HG03060 (cell line): Measurements from ENCODE around the gene VEGFB.

Experiments used
- ATAC-seq: cut with Tn5 transposase; IDR thresholded peaks from one replicate; pipeline ENCODE4 v1.9.1; 2021; ENCODE audit warnings: low read depth, moderate number of reproducible peaks; ENCODE audit not compliant: unreplicated experiment

Gene VEGFB

GRCh38 chr11:64233913-64234586 lies at the start of gene VEGFB:
Gene VEGFB, plus strand, starts transcription at chr11:64234584. Its CDS starts 250 bp downstream, at chr11:64234834.
- ATAC-seq: no peak

- ATAC-seq: peak; percentile 9
Observed at GRCh38 chr11:64185175-64185692, 49.1 kb upstream of the VEGFB start.

- peak; percentile 79 for ATAC-seq
Observed at GRCh38 chr11:64185693-64186491, 48.5 kb upstream of the VEGFB start, which contains the start of gene STIP1. Gene STIP1, plus strand, starts transcription at chr11:64186171. Its CDS starts 91 bp downstream, at chr11:64186262.

GRCh38 chr11:64186492-64187165 lies 47.8 kb upstream of the VEGFB start:
- ATAC-seq: no peak

- ATAC-seq: no peak
Observed at GRCh38 chr11:64192434-64192833, 42.0 kb upstream of the VEGFB start.

- ATAC-seq: no peak
Observed at GRCh38 chr11:64196626-64197025, 37.8 kb upstream of the VEGFB start.

- no peak for ATAC-seq
Observed at GRCh38 chr11:64198511-64198910, 35.9 kb upstream of the VEGFB start.

- ATAC-seq: no peak
Observed at GRCh38 chr11:64201543-64201942, 32.8 kb upstream of the VEGFB start.

GRCh38 chr11:64202992-64203391 lies 31.4 kb upstream of the VEGFB start:
- ATAC-seq: no peak

GRCh38 chr11:64203421-64204079 lies 30.8 kb upstream of the VEGFB start:
- no peak for ATAC-seq

GRCh38 chr11:64204080-64204440 lies 30.3 kb upstream of the VEGFB start:
- ATAC-seq: no peak

- no peak for ATAC-seq
Observed at GRCh38 chr11:64204464-64204989, 29.9 kb upstream of the VEGFB start.

GRCh38 chr11:64206457-64207255 lies 27.7 kb upstream of the VEGFB start, which contains the start of gene FERMT3:
Gene FERMT3, plus strand, starts transcription at chr11:64206721. Its CDS starts 644 bp downstream, at chr11:64207365.
- ATAC-seq: no peak

- ATAC-seq: no peak
Observed at GRCh38 chr11:64207256-64208085, 26.9 kb upstream of the VEGFB start.

- no peak for ATAC-seq
Observed at GRCh38 chr11:64208086-64208795, 26.1 kb upstream of the VEGFB start.

GRCh38 chr11:64208796-64209562 lies 25.4 kb upstream of the VEGFB start:
- no peak for ATAC-seq

GRCh38 chr11:64209563-64209843 lies 24.9 kb upstream of the VEGFB start:
- no peak for ATAC-seq
